Breast epithelium (tissue), 3 donors: ENCODE results near the gene TMEM19.

Experiments used
- POLR2A ChIP-seq: fragments of 450-650 bp; IDR thresholded peaks from one replicate; pipeline ENCODE4 v1.6.1; 2016; ENCODE audit warnings: antibody characterized with exemption, mild to moderate bottlenecking, moderate library complexity
- POLR2AphosphoS5 ChIP-seq, 3 donors: sonication (generic); formaldehyde crosslinking; IDR thresholded peaks; one replicate each; pipeline ENCODE4 v1.6.1; 2017; ENCODE audit warnings: antibody characterized with exemption in 3 of 3

DNA sequence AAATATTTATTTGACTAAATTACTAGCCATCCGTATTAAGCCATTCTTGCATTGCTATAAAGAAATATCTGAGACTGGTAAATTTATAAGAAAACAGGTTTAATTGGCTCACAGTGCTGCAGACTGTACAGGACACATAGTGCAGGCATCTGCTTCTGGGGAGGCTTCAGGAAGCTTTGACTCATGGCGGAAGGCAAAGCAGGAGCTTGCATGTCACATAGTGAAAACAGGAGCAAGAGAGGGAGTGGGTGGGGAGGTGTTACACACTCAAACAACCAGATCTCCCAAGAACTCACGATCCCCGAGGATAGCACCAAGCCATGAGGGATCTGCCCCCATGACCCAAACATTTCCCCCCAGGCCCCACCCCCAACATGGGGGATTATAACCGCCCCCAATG lies 42.1 kb downstream of the TMEM19 start:
- TF ChIP-seq POLR2A (no peak), POLR2AphosphoS5 (IDR thresholded peaks at IDR 0.05) (no peak)
